Measurements from ENCODE around the gene BMPR1A. TPM values are rescaled to one million over a fixed set of nuclear protein-coding genes. Genes with fewer than 3 reads are reported as not detected.

BMPR1A gene
- total and polyA plus RNA-seq, 2 experiments from 2014 or later: 14.2 to 82.5 TPM

- 0 out of 2 replicates have a peak, but pooled peaks cover 1% of the 10 kb centered on the region for H3F3A ChIP-seq (replicated peaks; ENCODE audit: low read depth)
- Mint-ChIP-seq H3K9me3 (peaks cover 2% of the 10 kb centered on the region; the same call in 1 of the 3 replicates), H3K36me3 (ENCODE audit: low read depth) (no peaks in the 10 kb centered on the region), H3K27me3 (ENCODE audit: insufficient read depth, low read depth, poor library complexity) (peaks cover 26% of the 10 kb centered on the region), H3K27ac (no peak overlapping the region), H3K4me3 (no peak overlapping the region), H3K4me1 (peaks cover 36% of the 10 kb centered on the region)
- H3K4me1 ChIP-seq (ENCODE audit: insufficient read depth): peaks cover 42% of the 10 kb centered on the region
- no peak overlapping the region for H3K4me3 ChIP-seq
- no peak for DNase-seq (ENCODE audit: low spot score)
- H2AFZ ChIP-seq: no peak overlapping the region
- H3K9me2 ChIP-seq (ENCODE audit: insufficient read depth): no peaks in the 10 kb centered on the region
- H3K36me3 ChIP-seq (ENCODE audit: insufficient read depth): no peaks in the 10 kb centered on the region
- H3K27me3 ChIP-seq (ENCODE audit: insufficient read depth): no peaks in the 10 kb centered on the region
- H3K4me2 ChIP-seq: no peak overlapping the region
- H3K79me2 ChIP-seq (replicated peaks; ENCODE audit: insufficient read depth): no peaks in the 10 kb centered on the region
- no peaks in the 10 kb centered on the region for H4K20me1 ChIP-seq (replicated peaks; ENCODE audit: insufficient read depth)
- no peak for ATAC-seq
- TF ChIP-seq POLR2AphosphoS5 (IDR thresholded peaks at IDR 0.05; ENCODE audit: low read depth) (no peak), ZNF331 (CRISPR knock-in tag; IDR thresholded peaks at IDR 0.05; ENCODE audit: low read depth) (no peak), ZNF114 (CRISPR knock-in tag; IDR thresholded peaks at IDR 0.05) (no peak), STAT1 (IDR thresholded peaks at IDR 0.05; ENCODE audit: unreplicated experiment) (no peak), JUNB (IDR thresholded peaks at IDR 0.05; ENCODE audit: unreplicated experiment) (no peak), EZH2phosphoT487 (IDR thresholded peaks at IDR 0.05; ENCODE audit: unreplicated experiment) (no peak), NANOG (IDR thresholded peaks at IDR 0.05; ENCODE audit: borderline replicate concordance) (no peak), ZNF462 (CRISPR knock-in tag; IDR thresholded peaks at IDR 0.05) (no peak), REST (IDR thresholded peaks at IDR 0.05; ENCODE audit: unreplicated experiment) (no peak), CREB1 (CRISPR knock-in tag; IDR thresholded peaks at IDR 0.05; ENCODE audit: low read depth) (no peak), EZH2 (IDR thresholded peaks at IDR 0.05; ENCODE audit: low read depth, unreplicated experiment) (no peak)
- TF ChIP-seq, protein P1, sequence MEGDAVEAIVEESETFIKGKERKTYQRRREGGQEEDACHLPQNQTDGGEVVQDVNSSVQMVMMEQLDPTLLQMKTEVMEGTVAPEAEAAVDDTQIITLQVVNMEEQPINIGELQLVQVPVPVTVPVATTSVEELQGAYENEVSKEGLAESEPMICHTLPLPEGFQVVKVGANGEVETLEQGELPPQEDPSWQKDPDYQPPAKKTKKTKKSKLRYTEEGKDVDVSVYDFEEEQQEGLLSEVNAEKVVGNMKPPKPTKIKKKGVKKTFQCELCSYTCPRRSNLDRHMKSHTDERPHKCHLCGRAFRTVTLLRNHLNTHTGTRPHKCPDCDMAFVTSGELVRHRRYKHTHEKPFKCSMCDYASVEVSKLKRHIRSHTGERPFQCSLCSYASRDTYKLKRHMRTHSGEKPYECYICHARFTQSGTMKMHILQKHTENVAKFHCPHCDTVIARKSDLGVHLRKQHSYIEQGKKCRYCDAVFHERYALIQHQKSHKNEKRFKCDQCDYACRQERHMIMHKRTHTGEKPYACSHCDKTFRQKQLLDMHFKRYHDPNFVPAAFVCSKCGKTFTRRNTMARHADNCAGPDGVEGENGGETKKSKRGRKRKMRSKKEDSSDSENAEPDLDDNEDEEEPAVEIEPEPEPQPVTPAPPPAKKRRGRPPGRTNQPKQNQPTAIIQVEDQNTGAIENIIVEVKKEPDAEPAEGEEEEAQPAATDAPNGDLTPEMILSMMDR (conservative IDR thresholded peaks at IDR 0.05; ENCODE audit: low read depth in 2 of 2): no peak
- TF ChIP-seq, protein P2, sequence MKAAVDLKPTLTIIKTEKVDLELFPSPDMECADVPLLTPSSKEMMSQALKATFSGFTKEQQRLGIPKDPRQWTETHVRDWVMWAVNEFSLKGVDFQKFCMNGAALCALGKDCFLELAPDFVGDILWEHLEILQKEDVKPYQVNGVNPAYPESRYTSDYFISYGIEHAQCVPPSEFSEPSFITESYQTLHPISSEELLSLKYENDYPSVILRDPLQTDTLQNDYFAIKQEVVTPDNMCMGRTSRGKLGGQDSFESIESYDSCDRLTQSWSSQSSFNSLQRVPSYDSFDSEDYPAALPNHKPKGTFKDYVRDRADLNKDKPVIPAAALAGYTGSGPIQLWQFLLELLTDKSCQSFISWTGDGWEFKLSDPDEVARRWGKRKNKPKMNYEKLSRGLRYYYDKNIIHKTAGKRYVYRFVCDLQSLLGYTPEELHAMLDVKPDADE (IDR thresholded peaks at IDR 0.05): no peak
- H3K27ac ChIP-seq (ENCODE audit: low read depth): no peak overlapping the region
Observed at GRCh38 chr10:86962136-86962980, 205.9 kb downstream of the BMPR1A start.
